Measurements from ENCODE around the gene CAMK4.

Gene CAMK4

DNA sequence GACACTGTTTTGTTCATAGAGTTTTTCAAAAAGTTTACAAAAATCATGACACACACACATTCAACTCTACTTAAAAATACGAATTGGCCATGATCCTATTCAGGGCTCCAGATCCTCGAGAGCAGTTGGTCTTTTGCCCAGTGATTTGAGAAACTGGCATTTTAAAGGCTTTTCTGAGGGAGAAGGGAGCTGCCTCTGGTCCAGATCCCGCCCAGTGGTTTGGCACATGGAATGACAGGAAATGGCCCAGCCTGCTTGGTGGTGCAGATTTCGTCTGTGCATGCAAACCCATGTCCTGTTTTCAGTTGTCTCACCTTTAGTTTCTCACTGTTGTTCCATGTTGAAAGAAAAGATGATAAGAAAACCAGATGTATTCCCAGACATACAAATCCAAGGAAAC, 3.6 kb downstream of the CAMK4 start:
- no peak for DNase-seq (ENCODE audit: low spot score)
- TF ChIP-seq, protein P1, sequence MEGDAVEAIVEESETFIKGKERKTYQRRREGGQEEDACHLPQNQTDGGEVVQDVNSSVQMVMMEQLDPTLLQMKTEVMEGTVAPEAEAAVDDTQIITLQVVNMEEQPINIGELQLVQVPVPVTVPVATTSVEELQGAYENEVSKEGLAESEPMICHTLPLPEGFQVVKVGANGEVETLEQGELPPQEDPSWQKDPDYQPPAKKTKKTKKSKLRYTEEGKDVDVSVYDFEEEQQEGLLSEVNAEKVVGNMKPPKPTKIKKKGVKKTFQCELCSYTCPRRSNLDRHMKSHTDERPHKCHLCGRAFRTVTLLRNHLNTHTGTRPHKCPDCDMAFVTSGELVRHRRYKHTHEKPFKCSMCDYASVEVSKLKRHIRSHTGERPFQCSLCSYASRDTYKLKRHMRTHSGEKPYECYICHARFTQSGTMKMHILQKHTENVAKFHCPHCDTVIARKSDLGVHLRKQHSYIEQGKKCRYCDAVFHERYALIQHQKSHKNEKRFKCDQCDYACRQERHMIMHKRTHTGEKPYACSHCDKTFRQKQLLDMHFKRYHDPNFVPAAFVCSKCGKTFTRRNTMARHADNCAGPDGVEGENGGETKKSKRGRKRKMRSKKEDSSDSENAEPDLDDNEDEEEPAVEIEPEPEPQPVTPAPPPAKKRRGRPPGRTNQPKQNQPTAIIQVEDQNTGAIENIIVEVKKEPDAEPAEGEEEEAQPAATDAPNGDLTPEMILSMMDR (IDR thresholded peaks at IDR 0.05; ENCODE audit: extremely low read depth, insufficient read depth, missing control alignments): no peak
- in situ Hi-C loops (cut with MboI; ENCODE audit: low pct_unique_long_range_greater_than_20kb, low sequenced_read_pairs, unreplicated experiment): no loop called here

GRCh38 chr5:111228520-111229220, 4.5 kb downstream of the CAMK4 start:
- in situ Hi-C loops (cut with MboI; ENCODE audit: low pct_unique_long_range_greater_than_20kb, low sequenced_read_pairs, unreplicated experiment): no loop called here
- TF ChIP-seq, protein P1 (IDR thresholded peaks at IDR 0.05; ENCODE audit: extremely low read depth, insufficient read depth, missing control alignments): no peak

GRCh38 chr5:111229221-111229835, 5.1 kb downstream of the CAMK4 start:
- TF ChIP-seq, protein P1 (IDR thresholded peaks at IDR 0.05; ENCODE audit: extremely low read depth, insufficient read depth, missing control alignments): no peak
- in situ Hi-C loops (cut with MboI; ENCODE audit: low pct_unique_long_range_greater_than_20kb, low sequenced_read_pairs, unreplicated experiment): no loop called here
- no peak for DNase-seq (ENCODE audit: low spot score)

More at GRCh38 chr5:111228520-111229220, 4.5 kb downstream of the CAMK4 start:
- no peak for DNase-seq (ENCODE audit: low spot score)

GRCh38 chr5:111229871-111230810, 6.0 kb downstream of the CAMK4 start:
- TF ChIP-seq, protein P1 (IDR thresholded peaks at IDR 0.05; ENCODE audit: extremely low read depth, insufficient read depth, missing control alignments): no peak
- in situ Hi-C loops (cut with MboI; ENCODE audit: low pct_unique_long_range_greater_than_20kb, low sequenced_read_pairs, unreplicated experiment): no loop called here

DNA sequence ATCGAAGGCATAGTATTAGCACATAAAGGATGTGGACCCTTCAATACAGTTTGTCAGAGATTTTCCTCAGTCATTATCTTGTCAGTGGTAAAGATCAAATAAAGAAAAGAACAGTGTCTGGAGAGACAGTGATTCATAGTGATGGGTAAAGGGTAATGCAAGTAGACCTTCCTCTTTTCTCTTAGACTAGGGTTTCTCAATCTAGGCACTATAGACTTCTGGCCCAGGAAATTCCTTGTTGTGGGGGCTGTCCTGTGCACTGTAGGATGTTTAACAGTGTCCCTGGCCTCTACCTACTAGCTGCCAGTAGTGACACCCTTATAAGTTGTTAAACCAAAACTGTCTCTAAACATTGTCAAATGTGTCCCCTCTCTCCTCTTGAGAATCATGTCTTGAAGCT, 6.9 kb downstream of the CAMK4 start:
- TF ChIP-seq, protein P1 (IDR thresholded peaks at IDR 0.05; ENCODE audit: extremely low read depth, insufficient read depth, missing control alignments): no peak
- in situ Hi-C loops (cut with MboI; ENCODE audit: low pct_unique_long_range_greater_than_20kb, low sequenced_read_pairs, unreplicated experiment): no loop called here
- DNase-seq (ENCODE audit: low spot score): no peak

More at GRCh38 chr5:111229871-111230810, 6.0 kb downstream of the CAMK4 start:
- no peak for DNase-seq (ENCODE audit: low spot score)

DNA sequence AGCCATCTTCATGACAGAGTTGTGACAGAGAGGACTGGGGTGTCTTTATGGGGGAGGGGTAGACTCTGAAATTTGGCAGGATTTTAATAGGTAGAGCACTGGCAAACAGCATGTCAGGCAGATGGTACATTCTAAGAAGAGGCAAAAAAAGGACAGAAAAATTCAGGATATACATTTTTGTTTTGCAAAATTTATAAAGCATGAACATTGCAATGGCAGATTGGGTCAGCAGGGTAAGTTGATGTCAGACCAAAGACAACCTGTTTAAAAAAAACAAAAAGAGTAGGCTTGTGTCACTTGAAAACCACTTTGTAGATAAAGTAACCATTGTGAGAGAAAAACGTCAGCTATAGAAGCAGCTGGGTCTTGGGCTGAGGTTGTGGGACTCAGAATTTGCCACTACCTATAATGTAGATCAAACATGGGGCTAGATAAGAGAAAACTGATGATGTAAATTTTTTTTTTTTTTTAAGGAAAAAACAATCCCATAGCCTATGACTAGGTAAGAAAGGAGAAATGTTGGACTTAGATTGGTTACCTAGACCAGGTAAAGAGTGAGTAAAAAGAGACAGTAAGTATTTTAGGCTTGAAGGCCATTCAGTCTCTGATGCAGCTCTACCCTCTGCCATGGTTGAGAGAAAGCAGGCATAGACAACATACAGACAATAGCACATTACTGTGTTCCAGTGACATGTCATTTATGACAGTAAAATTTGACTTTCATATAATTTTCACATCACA, 8.3 kb downstream of the CAMK4 start:
- DNase-seq (ENCODE audit: low spot score): no peak
- in situ Hi-C loops (cut with MboI; ENCODE audit: low pct_unique_long_range_greater_than_20kb, low sequenced_read_pairs, unreplicated experiment): no loop called here
- TF ChIP-seq, protein P1 (IDR thresholded peaks at IDR 0.05; ENCODE audit: extremely low read depth, insufficient read depth, missing control alignments): no peak

All from GM13977 (cell line).